Endothelial cell of umbilical vein (primary cell): ENCODE measurements around the gene HMGXB3.

ENCODE experiments used
- POLR2AphosphoS5 ChIP-seq: IDR thresholded peaks from 2 replicates; pipeline ENCODE4 v1.6.1; 2012; ENCODE audit warnings: low read depth, mild to moderate bottlenecking, control low read depth, low read length, moderate library complexity; ENCODE audit not compliant: insufficient read depth
- TF ChIP-seq, protein P1 (sequence below), 2 donors: IDR thresholded peaks; 1 replicate in 1 of 2; 2 replicates in 1 of 2; pipeline ENCODE4 v1.5.1; 2011; ENCODE audit warnings: low read length in 2 of 2, mild to moderate bottlenecking in 2 of 2, moderate library complexity in 2 of 2, control low read depth in 1 of 2, inconsistent platforms in 1 of 2, low read depth in 1 of 2; ENCODE audit not compliant: insufficient read depth in 1 of 2; ENCODE audit errors: extremely low read depth in 1 of 2

DNA sequence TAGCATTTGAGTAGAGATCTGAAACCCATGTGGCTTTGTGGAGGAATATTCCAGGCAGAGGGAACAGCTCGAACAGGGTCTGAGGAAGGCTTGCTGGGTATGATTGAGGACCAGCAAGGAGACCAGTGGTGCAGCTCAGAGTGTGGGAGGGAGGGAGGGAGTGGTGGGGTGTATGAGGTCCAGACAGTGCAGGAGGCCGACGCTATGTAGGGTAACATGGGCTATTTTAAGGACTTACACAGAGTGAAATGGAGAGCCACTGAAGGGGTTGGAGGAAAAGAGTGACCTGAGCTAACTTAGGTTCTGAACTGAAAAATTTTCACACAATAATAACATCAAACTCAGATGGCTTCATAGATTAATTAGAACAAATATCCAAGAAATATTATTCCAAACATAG lies 41.9 kb downstream of the HMGXB3 start:
- TF ChIP-seq, protein P1, sequence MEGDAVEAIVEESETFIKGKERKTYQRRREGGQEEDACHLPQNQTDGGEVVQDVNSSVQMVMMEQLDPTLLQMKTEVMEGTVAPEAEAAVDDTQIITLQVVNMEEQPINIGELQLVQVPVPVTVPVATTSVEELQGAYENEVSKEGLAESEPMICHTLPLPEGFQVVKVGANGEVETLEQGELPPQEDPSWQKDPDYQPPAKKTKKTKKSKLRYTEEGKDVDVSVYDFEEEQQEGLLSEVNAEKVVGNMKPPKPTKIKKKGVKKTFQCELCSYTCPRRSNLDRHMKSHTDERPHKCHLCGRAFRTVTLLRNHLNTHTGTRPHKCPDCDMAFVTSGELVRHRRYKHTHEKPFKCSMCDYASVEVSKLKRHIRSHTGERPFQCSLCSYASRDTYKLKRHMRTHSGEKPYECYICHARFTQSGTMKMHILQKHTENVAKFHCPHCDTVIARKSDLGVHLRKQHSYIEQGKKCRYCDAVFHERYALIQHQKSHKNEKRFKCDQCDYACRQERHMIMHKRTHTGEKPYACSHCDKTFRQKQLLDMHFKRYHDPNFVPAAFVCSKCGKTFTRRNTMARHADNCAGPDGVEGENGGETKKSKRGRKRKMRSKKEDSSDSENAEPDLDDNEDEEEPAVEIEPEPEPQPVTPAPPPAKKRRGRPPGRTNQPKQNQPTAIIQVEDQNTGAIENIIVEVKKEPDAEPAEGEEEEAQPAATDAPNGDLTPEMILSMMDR (IDR thresholded peaks at IDR 0.05; ENCODE audit: extremely low read depth in 1 of 2, insufficient read depth in 1 of 2, low read depth in 1 of 2, low read length in 2 of 2) = no peak
- TF ChIP-seq POLR2AphosphoS5 = no peak
